HUDEP-2 (cell line): ENCODE measurements around the gene SLC14A1.

Experiments used
- DNase-seq, 76 experiments: peaks; one replicate each; lab custom pipeline; 2025; ENCODE audit not compliant: unreplicated experiment in 76 of 76; lab: John Stamatoyannopoulos, UW

Gene SLC14A1

GRCh38 chr18:45723567-45724355, at the start of gene SLC14A1:
Gene SLC14A1, plus strand, starts transcription at chr18:45724181. Its CDS starts 6,140 bp downstream, at chr18:45730321.
- DNase-seq: peak in 75 of 76 experiments; percentile 21 to 93 (median 74)

GRCh38 chr18:45677276-45677807, 46.6 kb upstream of the SLC14A1 start:
- DNase-seq: no peak

- no peak for DNase-seq
Measured at GRCh38 chr18:45678441-45678840, 45.5 kb upstream of the SLC14A1 start.

GRCh38 chr18:45678850-45679249, 45.1 kb upstream of the SLC14A1 start:
- peak in 5 of 76 experiments; percentile 8 to 27 (median 20) for DNase-seq

- DNase-seq: no peak
Measured at GRCh38 chr18:45680066-45680690, 43.8 kb upstream of the SLC14A1 start.

GRCh38 chr18:45682181-45682580, 41.8 kb upstream of the SLC14A1 start:
- peak in 5 of 76 experiments; percentile 13 to 31 (median 25) for DNase-seq

- DNase-seq: no peak
Measured at GRCh38 chr18:45684341-45685115, 39.5 kb upstream of the SLC14A1 start.

GRCh38 chr18:45686891-45687611, 36.9 kb upstream of the SLC14A1 start:
- DNase-seq: peak in 60 of 76 experiments; percentile 9 to 86 (median 48)

GRCh38 chr18:45687621-45688020, 36.4 kb upstream of the SLC14A1 start:
- DNase-seq: peak in 70 of 76 experiments; percentile 20 to 96 (median 56)

- DNase-seq: peak in 3 of 76 experiments; percentile 46 to 61 (median 59)
Measured at GRCh38 chr18:45688113-45688512, 35.9 kb upstream of the SLC14A1 start.

GRCh38 chr18:45688833-45689232, 35.1 kb upstream of the SLC14A1 start:
- DNase-seq: peak in 2 of 76 experiments; percentile 23 to 24

GRCh38 chr18:45689396-45689795, 34.6 kb upstream of the SLC14A1 start:
- no peak for DNase-seq

- DNase-seq: peak in 73 of 76 experiments; percentile 5 to 90 (median 70)
Measured at GRCh38 chr18:45690975-45691815, 32.8 kb upstream of the SLC14A1 start.

- DNase-seq: no peak
Measured at GRCh38 chr18:45691816-45692179, 32.2 kb upstream of the SLC14A1 start.

GRCh38 chr18:45702708-45703265, 21.2 kb upstream of the SLC14A1 start:
- DNase-seq: no peak

- no peak for DNase-seq
Measured at GRCh38 chr18:45708831-45709230, 15.2 kb upstream of the SLC14A1 start.

GRCh38 chr18:45712061-45712460, 11.9 kb upstream of the SLC14A1 start:
- DNase-seq: no peak

GRCh38 chr18:45713239-45713638, 10.7 kb upstream of the SLC14A1 start:
- DNase-seq: no peak

- no peak for DNase-seq
Measured at GRCh38 chr18:45715212-45715780, 8.7 kb upstream of the SLC14A1 start.
